PFSK-1 (cell line): ENCODE data around the gene FGFBP3.

Source experiments
- FOXP2 ChIP-seq: optimal IDR thresholded peaks from 2 replicates; pipeline ENCODE3; 2011; ENCODE audit warnings: borderline replicate concordance, control low read depth, inconsistent platforms; ENCODE audit not compliant: insufficient read depth; ENCODE audit errors: extremely low read length, extremely low read depth
- POLR2AphosphoS5 ChIP-seq: IDR thresholded peaks from 2 replicates; pipeline ENCODE4 v1.6.1; 2012; ENCODE audit warnings: low read depth, mild to moderate bottlenecking, control low read depth, low read length, moderate library complexity
- SIN3A ChIP-seq: IDR thresholded peaks from 2 replicates; pipeline ENCODE4 v1.6.1; 2012; ENCODE audit warnings: mild to moderate bottlenecking, low read length, moderate library complexity, borderline replicate concordance; ENCODE audit not compliant: insufficient read depth
- TAF1 ChIP-seq: IDR thresholded peaks from 2 replicates; pipeline ENCODE4 v1.6.1; 2012; ENCODE audit warnings: low read length, control low read depth, borderline replicate concordance; ENCODE audit not compliant: insufficient read depth
- TF ChIP-seq, protein P1 (sequence below), 2 experiments: IDR thresholded peaks; 2 replicates each; pipeline versions ENCODE4 v1.6.1 to v1.8.0; 2011 to 2012; ENCODE audit warnings: low read depth in 2 of 2, low read length in 2 of 2, control low read depth in 1 of 2, inconsistent platforms in 1 of 2, mild to moderate bottlenecking in 1 of 2, moderate library complexity in 1 of 2; ENCODE audit not compliant: insufficient read depth in 1 of 2

- no peak for TF ChIP-seq POLR2AphosphoS5
- no peak for TF ChIP-seq TAF1
- no peak for TF ChIP-seq SIN3A
- TF ChIP-seq, protein P1, sequence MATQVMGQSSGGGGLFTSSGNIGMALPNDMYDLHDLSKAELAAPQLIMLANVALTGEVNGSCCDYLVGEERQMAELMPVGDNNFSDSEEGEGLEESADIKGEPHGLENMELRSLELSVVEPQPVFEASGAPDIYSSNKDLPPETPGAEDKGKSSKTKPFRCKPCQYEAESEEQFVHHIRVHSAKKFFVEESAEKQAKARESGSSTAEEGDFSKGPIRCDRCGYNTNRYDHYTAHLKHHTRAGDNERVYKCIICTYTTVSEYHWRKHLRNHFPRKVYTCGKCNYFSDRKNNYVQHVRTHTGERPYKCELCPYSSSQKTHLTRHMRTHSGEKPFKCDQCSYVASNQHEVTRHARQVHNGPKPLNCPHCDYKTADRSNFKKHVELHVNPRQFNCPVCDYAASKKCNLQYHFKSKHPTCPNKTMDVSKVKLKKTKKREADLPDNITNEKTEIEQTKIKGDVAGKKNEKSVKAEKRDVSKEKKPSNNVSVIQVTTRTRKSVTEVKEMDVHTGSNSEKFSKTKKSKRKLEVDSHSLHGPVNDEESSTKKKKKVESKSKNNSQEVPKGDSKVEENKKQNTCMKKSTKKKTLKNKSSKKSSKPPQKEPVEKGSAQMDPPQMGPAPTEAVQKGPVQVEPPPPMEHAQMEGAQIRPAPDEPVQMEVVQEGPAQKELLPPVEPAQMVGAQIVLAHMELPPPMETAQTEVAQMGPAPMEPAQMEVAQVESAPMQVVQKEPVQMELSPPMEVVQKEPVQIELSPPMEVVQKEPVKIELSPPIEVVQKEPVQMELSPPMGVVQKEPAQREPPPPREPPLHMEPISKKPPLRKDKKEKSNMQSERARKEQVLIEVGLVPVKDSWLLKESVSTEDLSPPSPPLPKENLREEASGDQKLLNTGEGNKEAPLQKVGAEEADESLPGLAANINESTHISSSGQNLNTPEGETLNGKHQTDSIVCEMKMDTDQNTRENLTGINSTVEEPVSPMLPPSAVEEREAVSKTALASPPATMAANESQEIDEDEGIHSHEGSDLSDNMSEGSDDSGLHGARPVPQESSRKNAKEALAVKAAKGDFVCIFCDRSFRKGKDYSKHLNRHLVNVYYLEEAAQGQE (IDR thresholded peaks at IDR 0.05; ENCODE audit: insufficient read depth in 1 of 2, low read depth in 2 of 2, low read length in 2 of 2), result no peak
- TF ChIP-seq FOXP2, result no peak
Measured at GRCh38 chr10:91856637-91857036, 52.6 kb downstream of the FGFBP3 start.
